HFF-Myc (cell line): Measurements from ENCODE around the gene HNRNPUL1.

Experiments used
- DNase-seq: peaks from one replicate; pipeline ENCODE4 v3.0.0-alpha.2; 2011; ENCODE audit warnings: low read depth; ENCODE audit errors: extremely low read depth
- H3K4me3 ChIP-seq: replicated peaks from 2 replicates; pipeline ENCODE4 v1.5.1; 2011; ENCODE audit warnings: low read depth, mild to moderate bottlenecking, control low read depth, low read length
- TF ChIP-seq, protein P1 (sequence below): IDR thresholded peaks from 2 replicates; pipeline ENCODE4 v1.5.1; 2012; ENCODE audit warnings: mild to moderate bottlenecking, low read depth, low read length, control low read depth; ENCODE audit errors: missing control alignments

Gene HNRNPUL1

DNA sequence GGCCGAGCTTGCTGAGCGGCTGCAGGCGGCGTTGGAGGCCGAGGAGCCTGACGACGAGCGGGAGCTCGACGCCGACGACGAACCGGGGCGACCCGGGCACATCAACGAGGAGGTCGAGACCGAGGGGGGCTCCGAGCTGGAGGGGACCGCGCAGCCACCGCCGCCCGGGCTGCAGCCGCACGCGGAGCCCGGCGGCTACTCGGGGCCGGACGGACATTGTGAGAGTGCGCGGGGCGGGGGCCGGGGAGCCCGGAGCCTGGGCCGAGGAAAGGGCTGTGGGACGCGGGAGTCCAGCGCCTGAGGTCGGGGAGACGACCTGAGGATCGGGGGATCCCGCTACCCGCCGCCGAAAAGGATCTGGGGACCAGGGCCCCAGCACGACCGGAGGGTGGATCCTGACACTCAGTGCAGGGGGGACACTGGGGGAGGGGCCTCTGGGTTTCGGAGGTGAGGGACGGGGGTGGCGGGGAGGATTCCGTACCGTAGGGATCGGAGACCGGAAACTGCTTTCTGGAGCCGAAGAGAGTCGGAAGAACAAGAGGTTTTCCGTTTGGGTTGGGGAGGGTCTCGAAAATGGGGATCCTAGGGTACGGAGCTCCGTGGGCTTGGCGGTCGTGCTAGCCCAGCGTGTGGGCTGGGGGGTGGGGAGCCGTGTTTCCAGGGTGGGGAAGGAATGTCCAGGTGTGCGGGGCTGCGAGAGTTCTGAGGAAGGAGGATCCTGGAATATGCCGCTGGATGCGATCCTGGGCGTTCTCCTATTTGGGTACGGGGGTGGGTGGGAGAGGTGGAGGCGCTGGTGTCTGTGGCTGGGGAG lies 616 bp downstream of the HNRNPUL1 start:
- DNase-seq = no peak

DNA sequence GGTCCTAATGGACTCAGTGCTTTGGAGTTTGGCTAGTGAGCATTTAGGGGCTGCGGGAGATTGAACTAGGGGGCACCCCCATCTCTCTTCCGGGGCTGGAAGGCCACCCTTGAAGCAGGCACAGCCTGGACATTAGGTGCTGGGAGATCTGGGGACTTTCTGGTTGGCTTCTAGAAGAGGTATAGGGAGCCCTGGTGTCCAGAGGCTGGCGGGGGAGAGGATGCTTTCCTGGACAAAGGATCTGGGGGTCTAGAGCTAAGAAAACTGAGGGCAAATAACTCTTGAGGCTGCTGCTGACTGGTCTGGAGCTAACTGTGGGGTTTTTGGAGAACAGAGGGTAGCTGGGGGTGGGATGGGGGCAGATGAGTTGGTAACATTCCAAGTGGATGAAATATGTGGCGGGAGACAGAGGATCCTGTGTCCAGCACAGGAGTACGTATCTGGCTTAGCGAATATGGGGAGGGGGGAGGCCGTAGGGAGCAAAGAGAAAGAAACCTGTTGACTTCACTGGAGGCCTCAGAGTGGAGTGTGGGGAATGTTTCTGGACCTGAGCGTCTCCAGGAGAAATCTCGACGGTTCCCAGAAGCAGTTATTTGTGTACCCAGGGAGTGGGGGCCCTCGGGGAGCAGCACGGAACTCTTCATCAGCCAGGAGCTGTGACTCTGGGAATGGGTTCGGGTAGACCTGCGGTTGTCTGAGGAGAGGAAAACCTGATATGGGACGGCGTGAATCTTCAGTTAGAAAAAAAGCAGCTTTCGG lies 1.4 kb downstream of the HNRNPUL1 start:
- no peak for DNase-seq
- TF ChIP-seq, protein P1, sequence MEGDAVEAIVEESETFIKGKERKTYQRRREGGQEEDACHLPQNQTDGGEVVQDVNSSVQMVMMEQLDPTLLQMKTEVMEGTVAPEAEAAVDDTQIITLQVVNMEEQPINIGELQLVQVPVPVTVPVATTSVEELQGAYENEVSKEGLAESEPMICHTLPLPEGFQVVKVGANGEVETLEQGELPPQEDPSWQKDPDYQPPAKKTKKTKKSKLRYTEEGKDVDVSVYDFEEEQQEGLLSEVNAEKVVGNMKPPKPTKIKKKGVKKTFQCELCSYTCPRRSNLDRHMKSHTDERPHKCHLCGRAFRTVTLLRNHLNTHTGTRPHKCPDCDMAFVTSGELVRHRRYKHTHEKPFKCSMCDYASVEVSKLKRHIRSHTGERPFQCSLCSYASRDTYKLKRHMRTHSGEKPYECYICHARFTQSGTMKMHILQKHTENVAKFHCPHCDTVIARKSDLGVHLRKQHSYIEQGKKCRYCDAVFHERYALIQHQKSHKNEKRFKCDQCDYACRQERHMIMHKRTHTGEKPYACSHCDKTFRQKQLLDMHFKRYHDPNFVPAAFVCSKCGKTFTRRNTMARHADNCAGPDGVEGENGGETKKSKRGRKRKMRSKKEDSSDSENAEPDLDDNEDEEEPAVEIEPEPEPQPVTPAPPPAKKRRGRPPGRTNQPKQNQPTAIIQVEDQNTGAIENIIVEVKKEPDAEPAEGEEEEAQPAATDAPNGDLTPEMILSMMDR = no peak
- peak overlapping the region; percentile 87 for H3K4me3 ChIP-seq

More for the DNA sequence above, 616 bp downstream of the HNRNPUL1 start:
- peak overlapping the region; percentile 87 for H3K4me3 ChIP-seq
- TF ChIP-seq, protein P1 = no peak

DNA sequence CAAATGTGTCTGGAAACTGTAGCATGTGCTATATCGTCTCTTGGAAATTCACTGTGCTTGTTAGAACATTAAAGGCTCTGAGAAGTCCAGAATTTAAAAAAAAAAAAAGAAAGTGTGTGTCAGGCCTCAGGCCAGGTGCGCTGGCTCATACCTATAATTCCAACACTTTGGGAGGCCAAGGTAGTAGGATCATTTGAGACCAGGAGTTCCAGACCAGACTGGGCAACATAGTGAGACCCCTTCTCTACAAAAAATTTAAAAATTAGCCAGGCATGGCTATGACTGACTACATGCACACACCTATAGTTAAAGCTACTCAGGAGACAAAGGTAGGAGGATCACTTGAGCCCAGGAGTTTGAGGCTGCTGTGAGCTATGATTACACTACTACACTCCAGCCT lies 4.9 kb downstream of the HNRNPUL1 start:
- no peak for DNase-seq
- no peak overlapping the region for H3K4me3 ChIP-seq
- TF ChIP-seq, protein P1 = no peak

DNA sequence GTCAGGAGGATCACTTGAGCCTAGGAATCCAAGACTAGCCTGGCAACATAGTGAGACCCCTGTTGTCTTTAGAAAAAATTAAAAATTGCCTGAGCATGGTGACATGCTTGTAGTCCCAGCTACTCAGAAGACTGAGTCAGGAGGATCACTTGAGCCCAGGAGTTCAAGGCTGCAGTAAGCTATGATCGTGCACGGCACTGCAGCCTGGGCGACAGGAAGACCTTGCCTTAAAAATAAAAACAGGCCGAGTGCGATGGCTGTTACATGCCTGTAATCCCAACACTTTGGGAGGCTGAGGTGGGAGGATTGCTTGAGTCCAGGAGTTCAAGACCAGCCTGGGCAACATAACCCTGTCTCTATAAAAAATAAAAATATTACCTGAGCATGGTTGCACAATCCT lies 5.4 kb downstream of the HNRNPUL1 start:
- no peak for DNase-seq
- H3K4me3 ChIP-seq = no peak overlapping the region
- TF ChIP-seq, protein P1 = no peak

DNA sequence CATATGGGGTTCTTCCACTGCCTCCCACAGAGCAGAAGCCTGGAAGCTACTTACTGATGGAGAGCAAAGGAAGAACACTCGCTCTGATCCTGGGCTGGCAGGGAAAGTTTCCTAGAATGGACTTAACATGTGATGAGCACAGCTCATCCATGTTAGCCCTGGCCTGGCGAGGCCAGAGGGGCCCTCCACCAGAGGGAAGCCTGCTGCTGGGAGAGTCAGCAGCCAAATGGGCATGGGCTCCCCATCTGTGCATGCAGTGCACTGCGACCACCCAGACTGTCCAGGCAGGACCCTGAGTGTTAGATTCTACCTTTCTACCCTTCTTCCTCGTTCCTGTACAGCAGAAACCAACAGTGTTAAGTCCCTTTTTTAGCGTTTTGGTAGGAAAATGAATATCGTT lies 8.9 kb downstream of the HNRNPUL1 start:
- no peak overlapping the region for H3K4me3 ChIP-seq
- TF ChIP-seq, protein P1 = no peak
- no peak for DNase-seq

DNA sequence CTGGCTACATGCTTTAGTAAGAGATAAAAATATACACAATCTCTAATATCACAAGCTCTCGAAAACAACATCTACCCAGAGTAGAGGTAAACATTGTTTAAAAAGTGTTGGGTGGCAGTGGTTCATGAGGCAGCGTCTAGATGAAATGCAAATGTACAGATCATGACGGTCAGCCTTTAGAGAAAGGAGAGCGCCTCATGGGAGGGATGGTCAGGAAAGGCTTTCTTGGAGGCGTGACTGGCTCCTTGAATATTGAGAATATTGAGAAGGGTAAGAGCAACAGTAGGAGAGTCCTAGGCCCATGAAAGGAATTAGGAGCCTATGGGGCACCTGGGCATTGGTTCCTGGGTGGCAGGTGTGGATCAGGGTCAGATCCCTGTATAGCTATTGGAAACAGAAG lies 10.6 kb downstream of the HNRNPUL1 start:
- DNase-seq = no peak
- no peak overlapping the region for H3K4me3 ChIP-seq
- TF ChIP-seq, protein P1 = no peak
